ENCODE measurements around the gene NOL4.

GRCh38 chr18:34223164-34223892, 1.4 kb downstream of the NOL4 start:
- TF ChIP-seq, protein P1, sequence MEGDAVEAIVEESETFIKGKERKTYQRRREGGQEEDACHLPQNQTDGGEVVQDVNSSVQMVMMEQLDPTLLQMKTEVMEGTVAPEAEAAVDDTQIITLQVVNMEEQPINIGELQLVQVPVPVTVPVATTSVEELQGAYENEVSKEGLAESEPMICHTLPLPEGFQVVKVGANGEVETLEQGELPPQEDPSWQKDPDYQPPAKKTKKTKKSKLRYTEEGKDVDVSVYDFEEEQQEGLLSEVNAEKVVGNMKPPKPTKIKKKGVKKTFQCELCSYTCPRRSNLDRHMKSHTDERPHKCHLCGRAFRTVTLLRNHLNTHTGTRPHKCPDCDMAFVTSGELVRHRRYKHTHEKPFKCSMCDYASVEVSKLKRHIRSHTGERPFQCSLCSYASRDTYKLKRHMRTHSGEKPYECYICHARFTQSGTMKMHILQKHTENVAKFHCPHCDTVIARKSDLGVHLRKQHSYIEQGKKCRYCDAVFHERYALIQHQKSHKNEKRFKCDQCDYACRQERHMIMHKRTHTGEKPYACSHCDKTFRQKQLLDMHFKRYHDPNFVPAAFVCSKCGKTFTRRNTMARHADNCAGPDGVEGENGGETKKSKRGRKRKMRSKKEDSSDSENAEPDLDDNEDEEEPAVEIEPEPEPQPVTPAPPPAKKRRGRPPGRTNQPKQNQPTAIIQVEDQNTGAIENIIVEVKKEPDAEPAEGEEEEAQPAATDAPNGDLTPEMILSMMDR (IDR thresholded peaks at IDR 0.05): no peak
- TF ChIP-seq POLR2AphosphoS5 (IDR thresholded peaks at IDR 0.05) (no peak), POLR2A (IDR thresholded peaks at IDR 0.05) (no peak)

Data from gastroesophageal sphincter (tissue), 3 donors.